ENCODE results near the gene B4GALT3. TPM values are rescaled to one million over a fixed set of nuclear protein-coding genes. Genes with fewer than 3 reads are reported as not detected.

Gene B4GALT3
- total and polyA plus RNA-seq, 8 donors: 14.8 to 35.6 (median 20.3) TPM

DNA sequence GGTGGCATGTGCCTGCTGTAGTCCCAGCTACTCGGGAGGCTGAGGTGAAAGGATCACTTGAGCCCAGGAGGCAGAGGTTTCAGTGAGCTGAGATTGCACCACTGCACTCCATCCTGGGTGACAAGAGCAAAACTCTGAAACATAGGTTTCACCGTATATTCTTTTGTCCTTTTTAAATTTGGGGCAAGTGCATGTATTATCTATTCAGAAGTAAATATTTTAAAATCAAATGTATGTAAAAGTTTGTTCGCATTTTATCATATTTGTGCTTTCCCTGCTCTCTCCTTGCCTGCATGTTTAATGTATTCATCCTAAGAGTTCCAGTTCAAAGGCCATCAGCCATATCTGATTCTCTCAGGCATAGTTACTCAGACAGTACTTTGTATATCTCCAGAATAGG, 31.5 kb downstream of the B4GALT3 start:
- TF ChIP-seq CTCF (IDR thresholded peaks at IDR 0.05): no peak
- no peaks in the 10 kb centered on the region for H3K27me3 ChIP-seq
- no peak for FAIRE-seq
- intact Hi-C loops (cut with DNase I): loop anchor here in 1 of 3 donors (10.0 kb wide), 1 partner anchor 141 kb away; no protein-coding TSS in a partner anchor
- DNase-seq: no peak
- H3K27ac ChIP-seq: no peak overlapping the region
- H3K4me1 ChIP-seq: no peaks in the 10 kb centered on the region
- H3K4me3 ChIP-seq: no peak overlapping the region
- WGBS, 2 donors: 74 to 82% methylated on average over 3 of the region's 3 CpGs
- no peaks in the 10 kb centered on the region for H3K36me3 ChIP-seq
- no peak for ATAC-seq
- H3K9me3 ChIP-seq: no peaks in the 10 kb centered on the region

- no peak for ATAC-seq
- H3K4me3 ChIP-seq: no peak overlapping the region
- DNase-seq: no peak
- no peaks in the 10 kb centered on the region for H3K27me3 ChIP-seq
- FAIRE-seq: no peak
- WGBS, 2 donors: 89 to 93% methylated on average over 29 of the region's 29 CpGs
- intact Hi-C loops (cut with DNase I): loop anchor here in 1 of 3 donors (10.0 kb wide), 1 partner anchor 136 kb away; no protein-coding TSS in a partner anchor
- no peak overlapping the region for H3K27ac ChIP-seq
- no peaks in the 10 kb centered on the region for H3K36me3 ChIP-seq
- TF ChIP-seq CTCF (IDR thresholded peaks at IDR 0.05): no peak
- no peaks in the 10 kb centered on the region for H3K4me1 ChIP-seq
- H3K9me3 ChIP-seq: no peaks in the 10 kb centered on the region
Observed at GRCh38 chr1:161140755-161141400, 36.4 kb downstream of the B4GALT3 start.

DNA sequence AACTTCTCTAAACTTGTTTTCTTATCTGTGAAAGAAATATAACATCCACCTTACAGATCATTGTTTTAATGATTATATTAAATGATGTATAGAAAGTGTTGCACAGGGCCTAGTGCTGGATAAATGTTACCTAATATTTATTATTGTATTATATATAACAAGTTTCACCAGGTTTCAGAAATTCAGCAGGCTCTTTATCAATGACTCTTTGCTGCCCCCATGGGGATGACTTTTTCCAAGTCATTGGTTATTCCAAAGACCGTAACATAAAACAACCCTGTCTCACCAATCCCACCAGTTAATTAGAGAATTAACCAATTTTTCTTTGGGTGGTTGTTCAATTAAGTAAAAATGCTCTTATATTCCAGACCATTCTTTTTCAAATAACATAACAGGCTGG, 37.5 kb downstream of the B4GALT3 start:
- ATAC-seq: peak; percentile 74 to 88 (median 80)

DNA sequence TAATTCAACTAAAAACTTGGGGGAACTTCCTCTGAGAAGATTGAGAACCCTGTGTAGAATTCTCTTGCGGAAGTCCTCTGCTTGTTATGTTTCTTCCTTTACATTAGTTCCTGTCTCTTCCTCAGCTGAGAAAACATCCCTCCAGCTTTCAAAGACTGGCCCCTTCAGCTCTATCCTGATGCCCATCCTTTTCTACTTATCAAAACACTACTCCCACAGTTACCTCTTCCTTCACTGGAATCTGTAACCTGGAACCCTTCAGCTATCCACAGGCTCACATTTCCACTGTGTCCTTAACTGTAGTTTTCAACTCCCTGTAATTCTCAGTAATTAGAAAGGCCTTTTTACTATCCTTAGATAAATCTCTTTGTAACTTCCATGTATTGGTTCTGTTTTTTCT, 38.9 kb downstream of the B4GALT3 start:
- Histone ChIP-seq H3K4me1 (peaks cover 0 to 9% (median 0%) of the 10 kb centered on the region in 3 donors), H3K4me3 (no peak overlapping the region), H3K27ac (no peak overlapping the region), H3K9me3 (no peaks in the 10 kb centered on the region), H3K27me3 (no peaks in the 10 kb centered on the region), H3K36me3 (no peaks in the 10 kb centered on the region)
- ATAC-seq (no peak), DNase-seq (no peak), FAIRE-seq (no peak)
- 86 to 88% methylated on average over 1 of the region's 1 CpG for WGBS, 2 donors
- intact Hi-C loops (cut with DNase I): loop anchor here in 1 of 3 donors (10.0 kb wide), 1 partner anchor 304 kb away; no protein-coding TSS in a partner anchor
- TF ChIP-seq CTCF (IDR thresholded peaks at IDR 0.05): no peak

More for the DNA sequence above, 37.5 kb downstream of the B4GALT3 start:
- H3K36me3 ChIP-seq: no peaks in the 10 kb centered on the region
- 8 to 11% methylated on average over 1 of the region's 1 CpG for WGBS, 2 donors
- H3K9me3 ChIP-seq: no peaks in the 10 kb centered on the region
- no peaks in the 10 kb centered on the region for H3K27me3 ChIP-seq
- no peak overlapping the region for H3K4me3 ChIP-seq
- H3K27ac ChIP-seq: no peak overlapping the region
- no peak for FAIRE-seq
- peak in 1 of 6 donors; percentile 55 for DNase-seq
- TF ChIP-seq CTCF (IDR thresholded peaks at IDR 0.05): peak in 2 of 4 donors; percentile 43 to 47
- intact Hi-C loops (cut with DNase I): loop anchor here in 1 of 3 donors (10.0 kb wide), 2 partner anchors 135 to 305 kb away; no protein-coding TSS in a partner anchor
- H3K4me1 ChIP-seq: no peaks in the 10 kb centered on the region

GRCh38 chr1:161137881-161138280, 39.4 kb downstream of the B4GALT3 start:
- H3K4me1 ChIP-seq: peaks cover 0 to 9% (median 0%) of the 10 kb centered on the region in 3 donors
- no peak for FAIRE-seq
- no peaks in the 10 kb centered on the region for H3K9me3 ChIP-seq
- H3K27ac ChIP-seq: no peak overlapping the region
- no peak for ATAC-seq
- intact Hi-C loops (cut with DNase I): loop anchor here in 1 of 3 donors (10.0 kb wide), 1 partner anchor 303 kb away; no protein-coding TSS in a partner anchor
- no peak for TF ChIP-seq CTCF (IDR thresholded peaks at IDR 0.05)
- H3K36me3 ChIP-seq: no peaks in the 10 kb centered on the region
- 80 to 91% methylated on average over 3 of the region's 3 CpGs for WGBS, 2 donors
- no peak for DNase-seq
- H3K4me3 ChIP-seq: no peak overlapping the region
- no peaks in the 10 kb centered on the region for H3K27me3 ChIP-seq
